ENCODE results near the gene NRSN1.

The NRSN1 gene, protein sequence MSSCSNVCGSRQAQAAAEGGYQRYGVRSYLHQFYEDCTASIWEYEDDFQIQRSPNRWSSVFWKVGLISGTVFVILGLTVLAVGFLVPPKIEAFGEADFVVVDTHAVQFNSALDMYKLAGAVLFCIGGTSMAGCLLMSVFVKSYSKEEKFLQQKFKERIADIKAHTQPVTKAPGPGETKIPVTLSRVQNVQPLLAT

DNA sequence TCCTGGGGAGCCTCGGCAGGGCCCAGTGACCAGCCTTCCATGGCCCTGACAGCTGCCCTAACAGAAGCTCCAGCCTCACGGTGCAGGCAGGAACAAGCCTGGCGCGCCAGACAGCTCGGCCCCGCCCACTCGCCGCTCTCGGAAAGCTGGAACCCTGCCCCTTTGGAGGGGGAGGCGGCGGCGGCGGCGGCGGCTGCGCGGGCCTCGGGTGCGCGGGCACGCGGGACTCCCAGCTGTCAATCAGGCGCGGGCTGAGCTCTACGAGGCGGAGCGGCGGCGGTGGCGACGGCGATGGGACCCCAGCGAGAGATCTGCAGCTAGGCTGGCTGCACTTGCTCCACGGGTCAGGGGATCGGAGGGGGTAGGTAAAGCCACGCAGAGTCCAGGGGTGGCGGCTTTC lies at the start of gene NRSN1:
NRSN1 (plus strand) TSS at position 236 of the 400 bp plus-strand sequence. CDS start 8,113 bp downstream, outside the sequence.
- DNase-seq (ENCODE audit: low spot score), result no peak

GRCh38 chr6:24078200-24078599 lies 47.8 kb upstream of the NRSN1 start:
- DNase-seq (ENCODE audit: low spot score), result no peak

DNA sequence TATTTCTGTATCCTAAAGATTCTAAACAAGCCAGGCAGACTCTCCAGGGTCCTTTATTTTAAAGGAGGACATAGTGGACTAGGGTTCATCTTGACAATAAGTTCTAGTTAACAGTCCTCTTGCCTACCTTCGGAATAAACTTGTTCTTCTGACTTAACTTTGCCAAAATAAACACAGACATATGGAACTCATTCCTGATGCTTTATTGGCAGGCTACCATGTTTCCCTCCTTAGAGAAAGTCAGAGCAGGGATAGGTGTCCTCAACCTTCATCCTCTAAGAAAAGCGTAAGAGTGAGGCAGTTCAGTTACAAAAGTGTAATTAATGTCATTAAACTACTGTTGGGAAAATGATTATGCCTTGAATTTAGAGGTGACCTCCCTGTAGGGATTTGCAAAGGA lies 46.9 kb upstream of the NRSN1 start:
- DNase-seq (ENCODE audit: low spot score), result no peak

DNA sequence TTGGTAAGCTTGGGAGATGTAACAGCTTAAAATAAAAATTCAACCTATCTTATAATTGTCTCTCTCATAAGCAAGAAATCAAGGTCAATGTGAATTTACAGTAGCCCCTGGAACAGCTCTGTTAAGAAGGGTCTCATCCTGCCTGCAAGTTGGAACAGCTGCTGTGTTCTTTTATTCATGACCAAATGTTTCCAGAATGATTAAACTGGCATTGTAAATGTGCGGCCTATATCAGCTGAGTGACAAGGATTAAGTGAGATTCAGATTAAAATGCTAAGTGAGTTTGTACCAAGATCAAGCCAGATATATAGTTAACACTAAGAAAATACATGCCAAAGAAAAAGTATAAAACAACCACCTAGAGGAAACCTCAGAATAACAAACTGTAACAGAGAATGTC lies 45.3 kb upstream of the NRSN1 start:
- no peak for DNase-seq (ENCODE audit: low spot score)

- DNase-seq (ENCODE audit: low spot score), result no peak
Measured at GRCh38 chr6:24089736-24090135, 36.3 kb upstream of the NRSN1 start.

GRCh38 chr6:24092407-24092806 lies 33.6 kb upstream of the NRSN1 start:
- DNase-seq (ENCODE audit: low spot score), result no peak

DNA sequence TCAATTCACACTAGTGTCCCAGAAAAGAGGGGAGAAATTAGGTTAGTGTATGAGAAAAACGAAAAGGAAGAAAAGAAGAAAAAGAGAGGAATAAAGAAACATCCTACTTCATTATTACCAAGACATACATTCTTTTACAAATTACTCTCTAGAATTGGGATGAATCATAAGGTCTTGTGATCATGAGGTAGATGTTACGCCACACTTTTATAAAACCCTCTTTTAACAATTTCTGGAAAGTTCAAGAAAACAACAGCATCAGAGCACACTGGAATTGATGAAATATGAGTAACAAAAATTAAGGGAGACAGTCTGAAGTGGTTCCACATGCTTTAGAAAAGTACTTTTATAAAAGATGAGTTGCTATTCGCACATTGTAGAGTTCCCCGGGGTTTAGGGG lies 32.6 kb upstream of the NRSN1 start:
- DNase-seq (ENCODE audit: low spot score), result no peak

GRCh38 chr6:24099181-24099580 lies 26.8 kb upstream of the NRSN1 start:
- DNase-seq (ENCODE audit: low spot score), result no peak

GRCh38 chr6:24100024-24100769 lies 25.8 kb upstream of the NRSN1 start:
- DNase-seq (ENCODE audit: low spot score), result no peak

DNA sequence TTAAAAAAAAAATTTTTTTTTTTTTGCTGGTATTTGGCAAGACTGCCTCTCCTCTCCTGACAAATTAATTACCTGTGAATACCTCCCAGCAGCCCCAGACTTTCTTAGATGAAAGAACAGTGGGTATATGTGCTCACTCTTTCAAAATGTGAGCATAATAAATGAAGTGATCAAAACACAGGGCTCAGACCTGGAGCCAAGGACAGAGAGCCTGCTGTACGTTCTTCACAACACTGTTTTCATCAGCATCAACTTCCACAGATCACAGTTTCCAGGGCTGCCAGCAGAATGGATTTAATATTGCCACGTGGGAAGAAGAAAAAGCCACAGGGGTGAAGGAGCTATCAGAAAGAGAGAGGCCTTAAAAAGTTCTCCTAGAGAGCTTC lies 25.3 kb upstream of the NRSN1 start:
- DNase-seq (ENCODE audit: low spot score), result no peak

DNA sequence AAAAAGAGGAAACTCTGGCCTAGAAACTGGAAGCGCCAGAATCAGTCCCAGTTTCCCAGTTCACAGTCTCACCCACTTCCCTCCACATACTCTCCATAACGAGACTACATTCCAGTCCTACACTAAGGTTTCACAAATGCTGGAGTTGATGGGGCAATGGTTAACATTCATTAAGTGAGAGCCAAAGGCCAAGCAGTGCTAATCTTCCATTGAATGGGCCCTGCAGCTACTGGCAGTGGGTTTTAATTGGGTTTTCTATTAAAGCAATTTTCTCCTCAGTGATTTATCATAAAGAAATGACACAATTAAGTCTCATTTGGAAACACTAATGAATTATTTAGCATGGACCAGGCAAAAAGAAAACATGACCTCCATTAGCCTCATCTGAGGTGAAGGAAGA lies 20.8 kb upstream of the NRSN1 start:
- no peak for DNase-seq (ENCODE audit: low spot score)

DNA sequence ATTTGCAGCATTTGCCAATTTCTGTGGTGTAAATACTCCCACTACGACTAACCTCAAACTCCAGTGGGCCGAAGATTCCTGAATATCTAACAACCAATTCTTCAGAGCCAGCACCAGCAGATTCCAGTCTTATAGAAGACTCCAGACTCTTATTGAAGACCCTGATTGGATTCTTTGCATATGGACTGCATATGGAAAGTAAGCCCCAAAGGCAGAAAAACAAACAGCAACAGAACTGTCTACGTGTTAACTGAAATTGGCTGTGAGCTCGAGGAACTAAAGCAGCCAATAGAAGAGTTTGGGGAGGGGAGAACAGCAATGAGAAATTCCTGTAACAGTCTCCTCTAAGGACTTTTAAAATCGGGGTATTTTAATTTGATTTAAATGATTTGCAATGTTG lies 19.7 kb upstream of the NRSN1 start:
- DNase-seq (ENCODE audit: low spot score), result no peak

DNA sequence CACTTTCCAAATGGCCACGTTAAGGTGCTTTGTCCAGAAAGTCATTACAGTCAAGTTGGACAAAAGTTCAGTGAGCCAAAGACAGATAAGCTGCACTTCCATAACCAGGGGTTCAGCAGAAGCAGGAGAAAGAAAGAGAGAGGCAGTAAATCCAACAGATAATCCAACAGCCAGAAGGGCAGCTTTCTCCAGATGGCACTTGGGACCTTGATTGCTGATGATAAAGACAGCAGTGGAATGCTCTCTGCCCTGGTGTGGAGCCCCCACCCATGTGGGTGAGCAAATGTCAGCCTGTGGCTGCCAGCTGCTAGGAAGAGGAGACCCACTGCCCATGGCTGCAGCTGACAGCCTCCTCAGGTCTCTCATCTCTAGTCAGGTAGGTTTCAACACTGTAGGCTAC lies 18.7 kb upstream of the NRSN1 start:
- no peak for DNase-seq (ENCODE audit: low spot score)

DNA sequence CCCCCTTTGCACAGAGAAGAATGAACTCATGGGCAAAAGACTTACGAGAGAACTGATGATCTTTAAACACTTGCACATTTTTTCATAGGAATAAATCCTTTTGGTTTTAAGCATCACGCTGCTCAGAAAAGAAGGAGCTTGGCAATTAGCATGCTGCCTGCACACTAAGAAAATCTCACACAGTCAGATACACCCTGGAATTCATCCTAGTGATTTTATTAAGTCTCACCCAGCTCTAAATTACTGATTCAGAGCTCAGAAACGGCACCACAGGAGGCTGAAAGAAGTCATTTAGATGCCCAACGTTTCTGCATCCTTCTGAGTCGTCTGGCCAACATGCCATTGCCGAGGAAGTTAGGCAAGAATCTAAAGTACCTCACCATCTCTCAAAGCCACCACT lies 18.0 kb upstream of the NRSN1 start:
- DNase-seq (ENCODE audit: low spot score), result no peak

DNA sequence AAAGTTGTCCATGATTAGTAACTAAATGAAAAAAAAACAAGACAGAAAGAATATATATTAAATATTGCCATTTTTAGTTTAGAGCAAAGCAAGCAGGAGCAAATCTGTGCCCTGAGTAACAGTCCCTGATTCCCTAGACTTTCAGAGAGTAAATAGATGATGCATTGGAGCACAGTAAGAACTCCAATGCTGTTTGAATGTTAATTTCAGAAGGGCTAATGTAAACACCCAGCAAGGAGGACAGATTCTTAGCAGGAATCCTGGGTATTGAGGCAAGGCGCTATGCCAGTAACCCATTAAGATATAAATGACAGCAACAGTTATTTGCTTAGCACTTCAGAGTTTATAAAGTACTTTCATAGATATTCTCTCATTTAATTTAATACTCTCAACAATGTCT lies 15.6 kb upstream of the NRSN1 start:
- no peak for DNase-seq (ENCODE audit: low spot score)

DNA sequence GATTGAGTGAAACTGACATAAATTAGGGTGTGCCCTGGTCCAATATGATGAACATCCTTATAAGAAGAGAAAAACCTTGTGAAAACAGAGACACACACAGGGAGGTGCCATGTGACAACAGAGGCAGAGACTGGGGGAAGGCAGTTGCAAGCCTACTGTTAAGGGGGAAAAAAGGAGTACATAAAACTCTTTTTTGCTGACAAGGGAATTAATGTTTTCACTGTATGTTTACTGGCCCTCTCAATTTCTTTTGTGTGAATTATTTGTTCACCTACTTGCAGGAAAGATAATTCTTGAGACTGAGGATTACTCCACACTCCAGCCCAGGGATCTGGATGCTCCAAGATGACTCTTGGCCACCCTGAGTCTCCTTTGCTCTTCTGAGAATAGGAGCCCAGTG lies 12.1 kb upstream of the NRSN1 start:
- DNase-seq (ENCODE audit: low spot score), result no peak

DNA sequence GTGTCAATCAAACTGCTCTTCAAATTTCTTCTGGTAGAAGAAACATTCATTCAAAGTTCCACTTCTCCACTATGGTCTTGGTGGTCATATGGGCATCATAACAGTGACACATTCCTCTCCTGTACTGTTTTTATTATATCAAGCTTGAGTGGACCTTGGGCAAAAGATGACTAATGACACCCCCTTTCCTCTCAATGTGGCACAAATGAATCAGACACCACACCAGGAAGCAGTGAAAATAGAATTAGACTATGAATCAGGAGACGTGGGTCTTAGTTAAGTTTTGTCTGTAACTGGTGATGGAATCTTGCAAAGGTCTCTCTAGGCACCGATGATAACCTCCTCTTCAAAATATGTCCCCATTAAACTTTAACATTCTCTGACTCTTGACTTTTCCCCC lies 9.0 kb upstream of the NRSN1 start:
- DNase-seq (ENCODE audit: low spot score), result no peak

GRCh38 chr6:24122139-24122538 lies 3.9 kb upstream of the NRSN1 start:
- no peak for DNase-seq (ENCODE audit: low spot score)

- peak; percentile 37 for DNase-seq (ENCODE audit: low spot score)
Measured at GRCh38 chr6:24126586-24127192, 674 bp downstream of the NRSN1 start.

- no peak for DNase-seq (ENCODE audit: low spot score)
Measured at GRCh38 chr6:24127316-24127715, 1.3 kb downstream of the NRSN1 start.

- DNase-seq (ENCODE audit: low spot score), result no peak
Measured at GRCh38 chr6:24131751-24132150, 5.7 kb downstream of the NRSN1 start.

GRCh38 chr6:24139080-24139479 lies 13.1 kb downstream of the NRSN1 start:
- DNase-seq (ENCODE audit: low spot score), result no peak

- no peak for DNase-seq (ENCODE audit: low spot score)
Measured at GRCh38 chr6:24139639-24140038, 13.6 kb downstream of the NRSN1 start.

- DNase-seq (ENCODE audit: low spot score), result no peak
Measured at GRCh38 chr6:24140591-24140990, 14.6 kb downstream of the NRSN1 start.
